Effector memory CD4-positive, alpha-beta T cell (primary cell): ENCODE data around the gene PTPRC.

Experiments used
- DNase-seq, 3 donors: peaks; one replicate each; pipeline ENCODE4 v3.0.0-alpha.2; 2020
- H3K27ac ChIP-seq: 2 replicates; pipeline ENCODE4 v1.7.0; 2013; ENCODE audit warnings: mild to moderate bottlenecking, low read length, moderate library complexity; ENCODE audit not compliant: insufficient read depth, poor library complexity, severe bottlenecking
- H3K27me3 ChIP-seq: replicated peaks from 2 replicates; pipeline ENCODE4 v1.7.0; 2013; ENCODE audit warnings: mild to moderate bottlenecking, low read length; ENCODE audit not compliant: insufficient read depth, control insufficient read depth, poor library complexity, severe bottlenecking
- H3K36me3 ChIP-seq: 2 replicates; pipeline ENCODE4 v1.7.0; 2013; ENCODE audit warnings: mild to moderate bottlenecking, low read length, moderate library complexity; ENCODE audit not compliant: control insufficient read depth, insufficient read depth
- H3K4me1 ChIP-seq: 2 replicates; pipeline ENCODE4 v1.7.0; 2013; ENCODE audit warnings: low read length, mild to moderate bottlenecking; ENCODE audit not compliant: control insufficient read depth, insufficient read depth, poor library complexity, severe bottlenecking
- H3K4me3 ChIP-seq: 2 replicates; pipeline ENCODE4 v1.7.0; 2013; ENCODE audit warnings: low read length, low read depth, mild to moderate bottlenecking; ENCODE audit not compliant: insufficient read depth, poor library complexity, severe bottlenecking
- H3K9me3 ChIP-seq: 2 replicates; pipeline ENCODE4 v1.7.0; 2013; ENCODE audit warnings: mild to moderate bottlenecking, low read length, moderate library complexity; ENCODE audit not compliant: control insufficient read depth

The PTPRC gene

DNA sequence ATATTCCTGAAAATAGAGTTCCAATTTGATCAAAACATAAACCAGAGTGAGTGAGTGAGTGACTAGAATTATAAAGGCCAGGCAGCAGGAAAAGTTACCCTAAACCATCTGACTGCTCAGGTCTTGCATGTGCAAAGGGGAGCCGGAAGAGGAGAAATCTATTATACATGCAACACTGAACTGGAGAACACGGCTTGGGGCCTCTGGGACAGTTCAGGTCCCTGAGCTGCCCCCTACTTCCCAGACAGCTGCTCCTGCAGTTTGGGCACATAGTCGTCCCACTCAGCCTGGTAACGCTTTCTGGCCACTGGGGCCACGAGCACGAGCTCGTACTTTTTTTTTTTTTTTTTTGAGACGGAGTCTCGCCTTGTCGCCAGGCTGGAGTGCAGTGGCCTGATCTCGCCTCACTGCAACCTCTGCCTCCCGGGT lies 40.1 kb downstream of the PTPRC start:
- Histone ChIP-seq H3K27me3 (no peaks in the 10 kb centered on the region), H3K36me3 (peaks cover 4% of the 10 kb centered on the region), H3K27ac (peak overlapping the region; percentile 80), H3K9me3 (no peaks in the 10 kb centered on the region), H3K4me3 (peak overlapping the region; percentile 12), H3K4me1 (peaks cover 78% of the 10 kb centered on the region)
- DNase-seq: no peak

DNA sequence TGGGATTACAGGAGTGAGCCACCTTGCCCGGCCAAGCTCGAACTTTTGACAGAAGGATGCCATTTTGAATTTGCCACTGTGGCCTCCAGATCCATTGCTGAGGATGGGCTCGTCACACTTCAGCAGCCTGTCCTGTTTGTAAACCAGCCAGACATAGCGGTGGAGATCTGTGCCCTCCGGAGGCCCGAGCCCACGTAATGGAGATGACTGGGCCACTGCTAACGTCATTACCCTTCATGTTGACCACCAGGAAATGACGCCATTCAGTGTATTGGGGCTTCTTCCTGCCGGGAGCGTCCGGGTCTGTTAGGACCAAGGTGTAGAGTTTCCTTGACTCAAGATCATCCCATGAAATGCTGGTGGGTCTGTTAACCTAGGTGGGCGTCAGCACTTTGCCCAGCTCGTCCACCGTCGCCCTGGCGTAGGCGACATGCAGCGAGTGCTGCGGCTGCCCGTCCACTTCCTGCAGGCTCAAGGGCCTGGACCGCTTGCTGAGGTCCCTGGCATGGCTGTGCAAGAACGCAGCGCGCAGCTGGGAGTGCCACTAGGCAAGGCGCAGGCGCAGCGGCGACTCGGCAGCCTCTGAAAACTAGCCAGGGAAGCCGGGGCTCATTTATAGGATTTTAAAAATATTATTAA lies 40.8 kb downstream of the PTPRC start:
- Histone ChIP-seq H3K36me3 (peaks cover 4% of the 10 kb centered on the region), H3K4me3 (peak overlapping the region; percentile 26), H3K9me3 (no peaks in the 10 kb centered on the region), H3K27ac (peak overlapping the region; percentile 80), H3K4me1 (peaks cover 80% of the 10 kb centered on the region), H3K27me3 (no peaks in the 10 kb centered on the region)
- DNase-seq: peak; percentile 35 to 41 (median 38)

DNA sequence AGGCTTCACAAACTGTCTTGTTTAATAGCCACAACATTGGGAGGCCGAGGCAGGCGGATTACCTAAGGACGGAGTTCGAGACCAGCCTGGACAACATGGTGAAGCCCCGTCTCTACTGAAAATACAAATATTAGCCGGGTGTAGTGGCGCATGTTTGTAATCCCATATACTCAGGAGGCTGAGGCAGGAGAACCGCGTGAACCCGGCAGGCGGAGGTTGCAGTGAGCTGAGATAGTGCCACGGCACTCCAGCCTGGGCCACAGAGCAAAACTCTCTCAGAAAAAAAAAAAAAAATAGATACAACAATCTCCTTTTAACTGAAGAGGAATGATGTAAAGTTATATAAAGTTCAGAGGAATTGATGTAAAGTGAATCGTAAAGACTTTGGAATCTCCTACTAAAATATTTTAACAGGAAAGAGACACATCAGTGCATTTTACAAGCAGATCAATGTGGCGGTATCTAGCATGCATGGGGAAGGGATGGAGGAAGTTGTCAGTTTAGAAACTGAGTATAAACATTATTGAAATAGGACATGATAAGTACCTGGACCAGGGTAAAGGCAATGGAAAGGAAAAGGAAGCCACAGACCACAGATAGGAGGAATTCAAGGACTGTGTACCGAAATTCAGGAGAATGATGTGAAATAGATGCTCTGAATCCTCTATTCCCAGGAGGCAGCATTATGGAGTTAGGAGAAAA lies 41.5 kb downstream of the PTPRC start:
- Histone ChIP-seq H3K27me3 (no peaks in the 10 kb centered on the region), H3K9me3 (no peaks in the 10 kb centered on the region), H3K27ac (peak overlapping the region; percentile 80), H3K36me3 (peaks cover 4% of the 10 kb centered on the region), H3K4me3 (peak overlapping the region; percentile 38), H3K4me1 (peaks cover 79% of the 10 kb centered on the region)
- DNase-seq: no peak

DNA sequence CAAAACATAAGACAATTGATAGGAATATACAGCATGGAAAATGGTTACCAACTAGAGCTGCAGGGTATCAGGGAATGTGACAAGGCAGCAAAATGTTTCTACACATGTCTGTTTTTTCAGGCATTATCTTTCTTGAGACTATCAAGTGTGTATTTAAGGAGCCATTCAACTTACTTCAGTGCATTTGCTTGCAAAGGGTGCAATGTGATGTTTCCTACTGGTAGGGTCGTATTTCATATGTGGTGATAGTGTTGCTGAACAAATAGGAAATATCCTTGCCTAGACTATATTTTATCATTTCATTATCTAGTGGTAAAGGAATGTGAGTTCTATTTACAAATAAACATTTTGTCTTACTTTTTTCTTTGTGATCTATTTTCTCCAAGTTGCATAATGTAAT lies 42.4 kb downstream of the PTPRC start:
- Histone ChIP-seq H3K9me3 (no peaks in the 10 kb centered on the region), H3K27me3 (no peaks in the 10 kb centered on the region), H3K36me3 (peaks cover 4% of the 10 kb centered on the region), H3K4me1 (peaks cover 79% of the 10 kb centered on the region), H3K27ac (peak overlapping the region; percentile 80), H3K4me3 (no peak overlapping the region)
- DNase-seq: no peak

DNA sequence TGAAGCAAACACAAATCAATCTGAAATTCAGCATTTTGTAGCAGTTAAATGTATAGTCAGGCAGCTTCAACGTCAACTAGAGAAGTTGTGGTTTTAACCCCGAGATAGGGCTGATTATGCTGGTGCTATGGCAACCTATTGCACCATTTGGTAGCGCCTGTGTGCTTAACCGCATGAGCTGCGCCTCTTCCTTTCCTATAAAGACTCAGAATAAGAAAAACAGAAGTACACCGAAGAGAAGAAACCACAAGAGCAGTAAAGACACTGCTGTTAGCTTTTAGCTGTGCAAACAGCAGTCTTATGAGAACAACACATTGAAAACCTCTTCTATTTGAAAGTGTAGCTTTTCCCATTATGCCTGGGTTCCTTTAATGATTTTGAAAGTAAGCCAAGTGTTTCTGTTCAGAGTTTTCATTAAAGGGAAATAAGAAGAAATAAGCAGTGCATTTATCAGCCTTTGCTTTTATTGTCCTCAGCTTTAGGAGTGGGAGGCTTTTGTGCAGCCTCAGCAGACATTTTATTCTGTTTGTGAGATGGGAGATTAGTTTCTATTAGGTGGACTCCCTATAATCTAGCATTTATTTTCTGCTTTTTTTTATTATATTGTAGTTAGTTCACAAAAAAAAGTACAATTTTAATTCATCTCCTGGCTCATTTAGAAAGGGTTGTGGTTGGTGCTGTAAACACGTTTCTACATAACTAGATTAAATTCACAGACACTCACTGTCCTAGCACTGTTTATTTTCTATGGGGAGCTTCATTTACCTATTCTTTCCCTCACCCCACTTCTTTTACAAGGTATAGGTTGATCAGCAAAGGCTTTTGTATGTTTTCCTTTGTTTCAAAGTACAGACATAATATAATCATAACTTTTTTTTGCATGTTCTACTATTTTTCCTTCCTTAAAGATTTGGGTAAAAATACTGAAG lies 43.3 kb downstream of the PTPRC start:
- Histone ChIP-seq H3K4me3 (peak overlapping the region; percentile 30), H3K9me3 (no peaks in the 10 kb centered on the region), H3K27me3 (no peaks in the 10 kb centered on the region), H3K36me3 (peaks cover 4% of the 10 kb centered on the region), H3K27ac (peak overlapping the region; percentile 80), H3K4me1 (peaks cover 79% of the 10 kb centered on the region)
- DNase-seq: peak; percentile 75 to 81 (median 78)

DNA sequence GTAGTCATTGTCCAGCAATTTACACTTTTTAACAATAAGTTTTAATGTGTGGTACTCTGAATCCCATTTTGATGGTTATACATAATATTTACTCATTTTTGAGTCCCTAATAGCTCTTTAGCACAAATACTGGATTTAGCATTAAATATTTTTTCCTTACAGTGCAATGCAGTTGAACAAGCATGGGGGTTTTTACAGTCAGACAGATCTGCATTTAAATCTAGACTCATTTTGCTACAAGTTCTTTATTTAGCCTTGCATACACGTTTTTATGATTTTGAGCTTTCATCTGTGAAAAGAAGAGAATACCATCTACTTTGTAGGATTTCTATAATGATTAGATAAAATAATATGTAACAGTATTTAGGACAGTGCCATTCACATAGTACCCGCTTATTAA lies 44.0 kb downstream of the PTPRC start:
- peak overlapping the region; percentile 80 for H3K27ac ChIP-seq
- H3K4me3 ChIP-seq: no peak overlapping the region
- peaks cover 78% of the 10 kb centered on the region for H3K4me1 ChIP-seq

DNA sequence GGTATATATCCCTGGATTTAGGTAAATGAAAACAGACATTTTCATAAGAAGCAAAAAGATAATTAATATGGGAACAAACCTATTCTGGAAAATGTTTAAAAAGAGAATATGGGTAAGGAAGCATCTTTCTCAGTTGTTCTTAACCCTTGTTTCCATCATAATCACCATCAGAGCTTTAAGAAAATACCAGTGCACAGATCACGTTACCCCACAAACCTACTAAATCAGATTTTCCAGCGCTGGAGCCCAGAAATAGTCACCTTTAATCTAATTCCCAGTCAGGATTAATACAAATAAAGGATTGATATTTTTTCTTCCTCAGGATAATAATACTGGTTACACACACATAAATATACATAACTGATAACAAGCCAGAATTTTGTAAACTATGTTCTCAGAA lies 44.6 kb downstream of the PTPRC start:
- Histone ChIP-seq H3K4me1 (peaks cover 78% of the 10 kb centered on the region), H3K36me3 (peaks cover 4% of the 10 kb centered on the region), H3K9me3 (no peaks in the 10 kb centered on the region), H3K27ac (peak overlapping the region; percentile 80), H3K27me3 (no peaks in the 10 kb centered on the region), H3K4me3 (peak overlapping the region; percentile 12)
- no peak for DNase-seq

More for the DNA sequence above, 44.0 kb downstream of the PTPRC start:
- DNase-seq: no peak
- Histone ChIP-seq H3K9me3 (no peaks in the 10 kb centered on the region), H3K27me3 (no peaks in the 10 kb centered on the region), H3K36me3 (peaks cover 4% of the 10 kb centered on the region)

DNA sequence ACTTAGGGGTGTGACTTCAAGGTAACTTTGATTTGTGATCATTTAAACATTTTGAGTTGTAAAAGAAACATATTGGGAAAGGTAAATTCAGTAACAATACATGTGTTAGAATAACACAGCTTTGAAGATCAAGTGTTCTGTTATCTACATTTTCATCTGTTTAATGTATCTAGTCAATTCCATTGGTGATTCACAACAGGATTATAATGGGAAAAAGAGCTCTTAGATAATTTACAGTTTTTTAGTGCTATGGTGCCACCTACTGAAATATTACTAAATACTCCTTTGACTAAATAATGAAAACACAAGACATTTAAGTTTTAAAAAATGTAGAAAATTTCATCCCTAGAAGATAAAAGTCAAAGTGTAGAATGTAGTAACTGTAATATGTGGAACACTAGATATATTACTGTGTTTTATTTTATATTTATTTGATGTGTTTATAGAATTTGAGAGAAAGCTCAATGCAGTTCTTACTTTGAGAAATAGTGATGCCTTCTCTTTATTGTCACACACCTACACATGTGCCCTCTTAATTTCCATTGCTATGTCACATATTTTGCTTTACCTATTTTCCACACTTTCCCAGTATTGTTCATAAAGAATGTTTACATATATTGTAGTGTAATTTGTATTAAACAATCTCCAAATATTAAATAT lies 47.4 kb downstream of the PTPRC start:
- H3K27ac ChIP-seq: peak overlapping the region; percentile 80
- no peak for DNase-seq
- H3K9me3 ChIP-seq: no peaks in the 10 kb centered on the region
- no peaks in the 10 kb centered on the region for H3K36me3 ChIP-seq
- H3K4me1 ChIP-seq: peaks cover 73% of the 10 kb centered on the region
- H3K4me3 ChIP-seq: peak overlapping the region; percentile 1
- H3K27me3 ChIP-seq: no peaks in the 10 kb centered on the region

DNA sequence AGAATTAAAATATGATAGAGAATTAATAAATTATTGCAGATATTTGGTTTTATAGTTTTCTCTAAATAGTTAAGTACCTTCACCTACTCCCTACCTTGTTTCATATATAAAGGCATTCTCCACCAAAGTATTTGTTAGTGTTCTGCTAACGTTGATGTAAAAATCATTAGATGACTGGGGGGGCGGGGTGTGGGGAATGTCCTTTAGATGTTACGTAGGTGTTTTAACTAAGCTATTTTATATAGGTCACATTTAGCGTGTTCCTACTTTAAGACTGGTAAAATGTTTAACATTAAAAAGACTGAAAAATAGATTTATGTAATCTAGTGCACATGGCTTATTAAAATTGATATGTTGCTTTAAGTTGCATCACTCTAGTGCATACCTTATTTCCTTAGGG lies 48.6 kb downstream of the PTPRC start:
- H3K27ac ChIP-seq: peak overlapping the region; percentile 80
- DNase-seq: no peak
- peaks cover 78% of the 10 kb centered on the region for H3K4me1 ChIP-seq
- H3K9me3 ChIP-seq: no peaks in the 10 kb centered on the region
- H3K36me3 ChIP-seq: peaks cover 6% of the 10 kb centered on the region
- H3K27me3 ChIP-seq: no peaks in the 10 kb centered on the region
- H3K4me3 ChIP-seq: no peak overlapping the region
